GM12892 (cell line): Measurements from ENCODE around the gene NBPF9.
"Not testable (repeated sequence)": the region's sequence is repeated elsewhere in the genome, so short reads cannot be mapped to it uniquely, and the experiment has no call there.

ENCODE experiments used
- POLR2A ChIP-seq: IDR thresholded peaks from 2 replicates; pipeline ENCODE4 v1.6.1; 2011; ENCODE audit warnings: low read depth, low read length, control low read depth
- POLR2AphosphoS5 ChIP-seq: IDR thresholded peaks from 2 replicates; pipeline ENCODE4 v1.6.1; 2011; ENCODE audit warnings: low read depth, low read length, control low read depth
- TAF1 ChIP-seq: IDR thresholded peaks from 2 replicates; pipeline ENCODE4 v1.6.1; 2011; ENCODE audit warnings: low read depth, mild to moderate bottlenecking, control low read depth, low read length, borderline replicate concordance

- TF ChIP-seq POLR2AphosphoS5, POLR2A, TAF1: not testable (repeated sequence)
Observed at GRCh38 chr1:149008769-149009168, 94.6 kb downstream of the NBPF9 start.
